GM10266 (cell line): ENCODE data around the gene ASB6.

ENCODE experiments used
- DNase-seq: peaks from one replicate; pipeline ENCODE4 v3.0.0; 2012; ENCODE audit errors: extremely low spot score
- CTCF ChIP-seq: IDR thresholded peaks from 2 replicates; pipeline ENCODE4 v1.5.1; 2012; ENCODE audit warnings: mild to moderate bottlenecking, low read depth; ENCODE audit not compliant: control insufficient read depth, insufficient read depth; ENCODE audit errors: missing control alignments

ASB6 gene

GRCh38 chr9:129606161-129607026 is 35.6 kb downstream of the ASB6 start:
- no peak for DNase-seq
- no peak for TF ChIP-seq CTCF

GRCh38 chr9:129604766-129605163 is 37.2 kb downstream of the ASB6 start:
- no peak for TF ChIP-seq CTCF
- no peak for DNase-seq

- DNase-seq: no peak
- TF ChIP-seq CTCF: no peak
Observed at GRCh38 chr9:129604056-129604765, 37.7 kb downstream of the ASB6 start.

- no peak for TF ChIP-seq CTCF
- no peak for DNase-seq
Observed at GRCh38 chr9:129602598-129603415, 39.1 kb downstream of the ASB6 start.

GRCh38 chr9:129601082-129601674 is 40.8 kb downstream of the ASB6 start:
- TF ChIP-seq CTCF: no peak
- DNase-seq: no peak

- TF ChIP-seq CTCF: no peak
- DNase-seq: no peak
Observed at GRCh38 chr9:129598089-129598596, 43.8 kb downstream of the ASB6 start.
